ENCODE data around the gene RNF224. TPM values are rescaled to one million over a fixed set of nuclear protein-coding genes. Genes with fewer than 3 reads are reported as not detected.

The RNF224 gene
- total RNA-seq, 1 experiment from 2014 or later, result 0.30 TPM

DNA sequence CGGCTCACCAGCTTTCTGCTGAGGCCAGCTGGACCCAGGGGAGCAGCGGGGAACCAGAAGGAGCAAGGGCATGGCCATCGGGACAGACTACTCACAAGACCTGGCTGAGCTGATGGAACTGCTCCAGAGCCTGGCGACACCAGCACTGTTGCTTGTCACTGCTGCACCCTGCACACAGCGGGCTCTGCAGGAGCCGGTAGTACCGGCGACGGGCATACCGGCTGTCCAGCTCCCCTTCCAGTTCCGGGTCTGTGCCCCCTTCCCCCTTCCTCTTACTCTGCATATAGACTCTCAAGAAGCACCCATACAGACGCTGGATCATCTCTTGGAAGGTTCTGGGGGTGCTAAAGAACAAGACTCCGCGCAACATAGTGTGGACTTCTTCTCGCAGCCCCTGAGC, 39.9 kb upstream of the RNF224 start (continued):
- TF ChIP-seq, protein P1, sequence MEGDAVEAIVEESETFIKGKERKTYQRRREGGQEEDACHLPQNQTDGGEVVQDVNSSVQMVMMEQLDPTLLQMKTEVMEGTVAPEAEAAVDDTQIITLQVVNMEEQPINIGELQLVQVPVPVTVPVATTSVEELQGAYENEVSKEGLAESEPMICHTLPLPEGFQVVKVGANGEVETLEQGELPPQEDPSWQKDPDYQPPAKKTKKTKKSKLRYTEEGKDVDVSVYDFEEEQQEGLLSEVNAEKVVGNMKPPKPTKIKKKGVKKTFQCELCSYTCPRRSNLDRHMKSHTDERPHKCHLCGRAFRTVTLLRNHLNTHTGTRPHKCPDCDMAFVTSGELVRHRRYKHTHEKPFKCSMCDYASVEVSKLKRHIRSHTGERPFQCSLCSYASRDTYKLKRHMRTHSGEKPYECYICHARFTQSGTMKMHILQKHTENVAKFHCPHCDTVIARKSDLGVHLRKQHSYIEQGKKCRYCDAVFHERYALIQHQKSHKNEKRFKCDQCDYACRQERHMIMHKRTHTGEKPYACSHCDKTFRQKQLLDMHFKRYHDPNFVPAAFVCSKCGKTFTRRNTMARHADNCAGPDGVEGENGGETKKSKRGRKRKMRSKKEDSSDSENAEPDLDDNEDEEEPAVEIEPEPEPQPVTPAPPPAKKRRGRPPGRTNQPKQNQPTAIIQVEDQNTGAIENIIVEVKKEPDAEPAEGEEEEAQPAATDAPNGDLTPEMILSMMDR (IDR thresholded peaks at IDR 0.05 in 2 of 3, conservative IDR thresholded peaks at IDR 0.05 in 1 of 3; ENCODE audit: borderline replicate concordance in 1 of 3, insufficient read depth in 1 of 3, low read depth in 2 of 3, low read length in 2 of 3), result no peak
- TF ChIP-seq RAD21 (IDR thresholded peaks at IDR 0.05; ENCODE audit: low read depth), result no peak
- TF ChIP-seq ELF1 (IDR thresholded peaks at IDR 0.05; ENCODE audit: borderline replicate concordance, low read depth), result no peak

- peaks cover 52% of the 10 kb centered on the region for H3K79me2 ChIP-seq (ENCODE audit: insufficient read depth, low read length)
- H3K36me3 ChIP-seq (ENCODE audit: control insufficient read depth in 1 of 2, insufficient read depth in 2 of 2, low read length in 2 of 2), result peaks cover 0 to 23% of the 10 kb centered on the region in 2 experiments; a peak in 1 of 4 replicates
- H4K20me1 ChIP-seq (ENCODE audit: insufficient read depth), result no peaks in the 10 kb centered on the region
- peak; percentile 18 for ATAC-seq
- intact Hi-C loops (cut with micrococcal nuclease), result loop anchor here (5.0 kb wide), 1 partner anchor 39 kb away; the partner anchor contains the start of genes CYSRT1 and RNF224
- TSS peak; percentile 81 for BruUV-seq (replicated peaks)
- TF ChIP-seq FOSL1 (IDR thresholded peaks at IDR 0.05; ENCODE audit: low read depth) (no peak), POLR2AphosphoS5 (IDR thresholded peaks at IDR 0.05; ENCODE audit: low read depth, low read length) (no peak), POLR2A (IDR thresholded peaks at IDR 0.05; ENCODE audit: borderline replicate concordance, extremely low read depth, insufficient read depth, insufficient read length) (no peak), YY1 (IDR thresholded peaks at IDR 0.05; ENCODE audit: extremely low read depth, insufficient replicate concordance, low read depth, low read length) (no peak), TCF7L2 (IDR thresholded peaks at IDR 0.05; ENCODE audit: borderline replicate concordance, extremely low read depth, insufficient read depth, insufficient read length) (no peak), SIN3A (IDR thresholded peaks at IDR 0.05; ENCODE audit: low read depth) (no peak), JUND (IDR thresholded peaks at IDR 0.05) (no peak)
- TF ChIP-seq, protein P2, sequence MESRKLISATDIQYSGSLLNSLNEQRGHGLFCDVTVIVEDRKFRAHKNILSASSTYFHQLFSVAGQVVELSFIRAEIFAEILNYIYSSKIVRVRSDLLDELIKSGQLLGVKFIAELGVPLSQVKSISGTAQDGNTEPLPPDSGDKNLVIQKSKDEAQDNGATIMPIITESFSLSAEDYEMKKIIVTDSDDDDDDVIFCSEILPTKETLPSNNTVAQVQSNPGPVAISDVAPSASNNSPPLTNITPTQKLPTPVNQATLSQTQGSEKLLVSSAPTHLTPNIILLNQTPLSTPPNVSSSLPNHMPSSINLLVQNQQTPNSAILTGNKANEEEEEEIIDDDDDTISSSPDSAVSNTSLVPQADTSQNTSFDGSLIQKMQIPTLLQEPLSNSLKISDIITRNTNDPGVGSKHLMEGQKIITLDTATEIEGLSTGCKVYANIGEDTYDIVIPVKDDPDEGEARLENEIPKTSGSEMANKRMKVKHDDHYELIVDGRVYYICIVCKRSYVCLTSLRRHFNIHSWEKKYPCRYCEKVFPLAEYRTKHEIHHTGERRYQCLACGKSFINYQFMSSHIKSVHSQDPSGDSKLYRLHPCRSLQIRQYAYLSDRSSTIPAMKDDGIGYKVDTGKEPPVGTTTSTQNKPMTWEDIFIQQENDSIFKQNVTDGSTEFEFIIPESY (IDR thresholded peaks at IDR 0.05; ENCODE audit: extremely low read depth, insufficient replicate concordance, low read length), result no peak
- TF ChIP-seq, protein P3, sequence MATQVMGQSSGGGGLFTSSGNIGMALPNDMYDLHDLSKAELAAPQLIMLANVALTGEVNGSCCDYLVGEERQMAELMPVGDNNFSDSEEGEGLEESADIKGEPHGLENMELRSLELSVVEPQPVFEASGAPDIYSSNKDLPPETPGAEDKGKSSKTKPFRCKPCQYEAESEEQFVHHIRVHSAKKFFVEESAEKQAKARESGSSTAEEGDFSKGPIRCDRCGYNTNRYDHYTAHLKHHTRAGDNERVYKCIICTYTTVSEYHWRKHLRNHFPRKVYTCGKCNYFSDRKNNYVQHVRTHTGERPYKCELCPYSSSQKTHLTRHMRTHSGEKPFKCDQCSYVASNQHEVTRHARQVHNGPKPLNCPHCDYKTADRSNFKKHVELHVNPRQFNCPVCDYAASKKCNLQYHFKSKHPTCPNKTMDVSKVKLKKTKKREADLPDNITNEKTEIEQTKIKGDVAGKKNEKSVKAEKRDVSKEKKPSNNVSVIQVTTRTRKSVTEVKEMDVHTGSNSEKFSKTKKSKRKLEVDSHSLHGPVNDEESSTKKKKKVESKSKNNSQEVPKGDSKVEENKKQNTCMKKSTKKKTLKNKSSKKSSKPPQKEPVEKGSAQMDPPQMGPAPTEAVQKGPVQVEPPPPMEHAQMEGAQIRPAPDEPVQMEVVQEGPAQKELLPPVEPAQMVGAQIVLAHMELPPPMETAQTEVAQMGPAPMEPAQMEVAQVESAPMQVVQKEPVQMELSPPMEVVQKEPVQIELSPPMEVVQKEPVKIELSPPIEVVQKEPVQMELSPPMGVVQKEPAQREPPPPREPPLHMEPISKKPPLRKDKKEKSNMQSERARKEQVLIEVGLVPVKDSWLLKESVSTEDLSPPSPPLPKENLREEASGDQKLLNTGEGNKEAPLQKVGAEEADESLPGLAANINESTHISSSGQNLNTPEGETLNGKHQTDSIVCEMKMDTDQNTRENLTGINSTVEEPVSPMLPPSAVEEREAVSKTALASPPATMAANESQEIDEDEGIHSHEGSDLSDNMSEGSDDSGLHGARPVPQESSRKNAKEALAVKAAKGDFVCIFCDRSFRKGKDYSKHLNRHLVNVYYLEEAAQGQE (IDR thresholded peaks at IDR 0.05; ENCODE audit: low read depth), result no peak
- peak overlapping the region; percentile 98 to 100 for H3K4me3 ChIP-seq (replicated peaks in 1 of 2; ENCODE audit: low read depth in 1 of 2, low read length in 2 of 2)
- no peaks in the 10 kb centered on the region for H3K9me2 ChIP-seq (ENCODE audit: insufficient read depth)
- ChIA-PET RAD21 (ENCODE audit: low non-redundant PET in 1 of 2, low total read pairs in 2 of 2, uncharacterized antibody in 2 of 2, unreplicated experiment in 2 of 2) (interaction anchor here (0.6 to 1.6 kb wide), 2 partner anchors 37 to 39 kb away, joined by 8 to 9 read pairs; partner anchors contain the start of gene RNF224 (in 1 of the 2)), CTCF (interaction anchor here (1.3 to 1.7 kb wide), 5 partner anchors 20 to 67 kb away, joined by 4 to 17 read pairs (median 8); partner anchors contain the start of genes NELFB and RNF224), POLR2A (interaction anchor here (0.6 to 3.5 kb wide), 7 partner anchors 11 to 53 kb away, joined by 3 to 20 read pairs (median 9); partner anchors contain the start of genes RNF224, TPRN and TUBB4B)
- DNase-seq (ENCODE audit: low read depth, low spot score), result no peak
- no peaks in the 10 kb centered on the region for H3K27me3 ChIP-seq (ENCODE audit: insufficient read depth, low read length)
- no peaks in the 10 kb centered on the region for H3K9me3 ChIP-seq (ENCODE audit: control insufficient read depth in 1 of 2, insufficient read depth in 1 of 2, low read depth in 1 of 2, low read length in 2 of 2)
- H3K27ac ChIP-seq (ENCODE audit: low read depth, low read length), result peak overlapping the region; percentile 99
- peak overlapping the region; percentile 94 for H3K9ac ChIP-seq (ENCODE audit: low read length)
- peaks cover 16 to 33% of the 10 kb centered on the region in 2 experiments for H3K4me1 ChIP-seq (ENCODE audit: control insufficient read depth in 1 of 2, insufficient read depth in 2 of 2, low read length in 2 of 2)
- H2AFZ ChIP-seq (ENCODE audit: low read depth, low read length, poor library complexity, severe bottlenecking), result no peak overlapping the region
- H3K4me2 ChIP-seq (ENCODE audit: low read length), result peak overlapping the region; percentile 98
These were observed 39.2 kb upstream of the RNF224 start for GRCh38 chr9:137188086-137188489.

Data from HCT116 (cell line).